Measurements from ENCODE around the gene ZNF136. TPM values are rescaled to one million over a fixed set of nuclear protein-coding genes. Genes with fewer than 3 reads are reported as not detected.

Gene ZNF136
- total RNA-seq, 1 experiment from 2014 or later: 6.7 TPM

- TF ChIP-seq ZSCAN18 (CRISPR knock-in tag; IDR thresholded peaks at IDR 0.05): no peak
- TF ChIP-seq TP53 (CRISPR knock-in tag; IDR thresholded peaks at IDR 0.05): no peak
Observed at GRCh38 chr19:12145348-12145747, 17.5 kb upstream of the ZNF136 start (continued).

DNA sequence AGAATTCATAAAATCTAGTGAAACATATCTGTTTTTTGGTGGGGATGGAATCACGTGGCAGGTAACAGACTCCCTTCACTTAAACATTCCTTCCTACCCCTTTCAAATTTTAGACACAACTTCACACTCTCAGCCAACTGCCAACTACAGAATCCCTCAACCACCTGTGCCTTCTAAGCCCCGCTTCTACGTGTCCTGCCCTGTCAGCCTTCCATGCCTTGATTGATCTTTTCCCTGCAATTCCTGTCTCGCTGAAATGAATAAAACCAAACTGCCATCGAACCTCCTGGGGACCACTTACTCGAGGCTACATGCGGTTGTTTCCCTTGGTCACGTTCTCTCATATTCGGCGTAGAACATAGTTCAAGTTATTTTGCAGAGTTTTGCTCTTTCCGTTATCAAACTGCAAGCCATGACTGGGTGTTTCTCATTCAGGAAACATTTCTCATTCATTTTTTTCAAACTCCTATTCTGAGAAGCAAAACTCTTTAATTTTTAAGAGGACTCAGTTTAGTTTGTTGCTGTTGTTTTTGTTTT, 7.5 kb upstream of the ZNF136 start:
- Mint-ChIP-seq H3K4me3 (peak overlapping the region; percentile 91), H3K9me3 (0 out of 2 replicates have a peak, but pooled peaks cover 2% of the 10 kb centered on the region), H3K27me3 (ENCODE audit: low read depth) (peaks cover 5% of the 10 kb centered on the region), H3K27ac (peak overlapping the region; percentile 90), H3K36me3 (peaks cover 21% of the 10 kb centered on the region), H3K4me1 (peaks cover 12% of the 10 kb centered on the region)
- no peak for TF ChIP-seq SMAD4 (CRISPR knock-in tag; IDR thresholded peaks at IDR 0.05)
- no peak for TF ChIP-seq ATF6 (CRISPR knock-in tag; IDR thresholded peaks at IDR 0.05)
- TF ChIP-seq, protein P1, sequence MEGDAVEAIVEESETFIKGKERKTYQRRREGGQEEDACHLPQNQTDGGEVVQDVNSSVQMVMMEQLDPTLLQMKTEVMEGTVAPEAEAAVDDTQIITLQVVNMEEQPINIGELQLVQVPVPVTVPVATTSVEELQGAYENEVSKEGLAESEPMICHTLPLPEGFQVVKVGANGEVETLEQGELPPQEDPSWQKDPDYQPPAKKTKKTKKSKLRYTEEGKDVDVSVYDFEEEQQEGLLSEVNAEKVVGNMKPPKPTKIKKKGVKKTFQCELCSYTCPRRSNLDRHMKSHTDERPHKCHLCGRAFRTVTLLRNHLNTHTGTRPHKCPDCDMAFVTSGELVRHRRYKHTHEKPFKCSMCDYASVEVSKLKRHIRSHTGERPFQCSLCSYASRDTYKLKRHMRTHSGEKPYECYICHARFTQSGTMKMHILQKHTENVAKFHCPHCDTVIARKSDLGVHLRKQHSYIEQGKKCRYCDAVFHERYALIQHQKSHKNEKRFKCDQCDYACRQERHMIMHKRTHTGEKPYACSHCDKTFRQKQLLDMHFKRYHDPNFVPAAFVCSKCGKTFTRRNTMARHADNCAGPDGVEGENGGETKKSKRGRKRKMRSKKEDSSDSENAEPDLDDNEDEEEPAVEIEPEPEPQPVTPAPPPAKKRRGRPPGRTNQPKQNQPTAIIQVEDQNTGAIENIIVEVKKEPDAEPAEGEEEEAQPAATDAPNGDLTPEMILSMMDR (IDR thresholded peaks at IDR 0.05): no peak
- no peak for TF ChIP-seq EMX1 (CRISPR knock-in tag; IDR thresholded peaks at IDR 0.05)
- no peak for TF ChIP-seq USF2 (CRISPR knock-in tag; IDR thresholded peaks at IDR 0.05)
- TF ChIP-seq SMAD3 (CRISPR knock-in tag; IDR thresholded peaks at IDR 0.05; ENCODE audit: borderline replicate concordance): no peak
- TF ChIP-seq NFYB (CRISPR knock-in tag; conservative IDR thresholded peaks at IDR 0.05; ENCODE audit: low read depth): no peak
- no peak for TF ChIP-seq ZNF232 (CRISPR knock-in tag; IDR thresholded peaks at IDR 0.05)
- no peak for TF ChIP-seq RORB (CRISPR knock-in tag; IDR thresholded peaks at IDR 0.05)
- TF ChIP-seq TP53 (CRISPR knock-in tag; IDR thresholded peaks at IDR 0.05): no peak
- ChIA-PET POLR2A (interaction anchor here (0.6 to 2.0 kb wide), 2 partner anchors 39 to 90 kb away, joined by 3 to 5 read pairs; no protein-coding TSS in a partner anchor), CTCF (interaction anchor here (1.3 to 1.9 kb wide), 4 partner anchors 15 to 170 kb away, joined by 4 to 18 read pairs (median 8); partner anchors contain the start of gene ZNF20)
- DNase-seq (ENCODE audit: low spot score): no peak
- ATAC-seq: no peak

- Mint-ChIP-seq H3K36me3 (peaks cover 15% of the 10 kb centered on the region), H3K27me3 (ENCODE audit: low read depth) (peaks cover 5% of the 10 kb centered on the region), H3K4me3 (peak within 1 kb of the TSS; percentile 91), H3K9me3 (no peaks in the 10 kb centered on the region), H3K4me1 (peaks cover 12% of the 10 kb centered on the region), H3K27ac (peak within 1 kb of the TSS; percentile 95)
- DNase-seq (ENCODE audit: low spot score) (peak; percentile 97), ATAC-seq (peak; percentile 97)
- POLR2A ChIA-PET: interaction anchor here (0.6 to 2.0 kb wide), 7 partner anchors 16 to 739 kb away, joined by 3 to 15 read pairs (median 3); partner anchors contain the start of genes ZNF20 and ZNF433
- CTCF ChIA-PET: interaction anchor here (0.6 to 1.9 kb wide), 8 partner anchors 14 to 359 kb away, joined by 3 to 18 read pairs (median 4); partner anchors contain the start of gene ZNF20
- TF ChIP-seq, protein P2, sequence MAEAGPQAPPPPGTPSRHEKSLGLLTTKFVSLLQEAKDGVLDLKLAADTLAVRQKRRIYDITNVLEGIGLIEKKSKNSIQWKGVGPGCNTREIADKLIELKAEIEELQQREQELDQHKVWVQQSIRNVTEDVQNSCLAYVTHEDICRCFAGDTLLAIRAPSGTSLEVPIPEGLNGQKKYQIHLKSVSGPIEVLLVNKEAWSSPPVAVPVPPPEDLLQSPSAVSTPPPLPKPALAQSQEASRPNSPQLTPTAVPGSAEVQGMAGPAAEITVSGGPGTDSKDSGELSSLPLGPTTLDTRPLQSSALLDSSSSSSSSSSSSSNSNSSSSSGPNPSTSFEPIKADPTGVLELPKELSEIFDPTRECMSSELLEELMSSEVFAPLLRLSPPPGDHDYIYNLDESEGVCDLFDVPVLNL (CRISPR knock-in tag; IDR thresholded peaks at IDR 0.05; ENCODE audit: borderline replicate concordance, low read depth): 0 out of 2 replicates have a peak, but pooled peaks have one; percentile 38
- no peak for TF ChIP-seq AFF4 (CRISPR knock-in tag; IDR thresholded peaks at IDR 0.05; ENCODE audit: borderline replicate concordance)
- peak; percentile 44; the same call in 1 of the 2 replicates for TF ChIP-seq MAX (CRISPR knock-in tag; IDR thresholded peaks at IDR 0.05)
- no peak for TF ChIP-seq ZNF317 (CRISPR knock-in tag; IDR thresholded peaks at IDR 0.05; ENCODE audit: borderline replicate concordance, low read depth)
- TF ChIP-seq KAT7 (CRISPR knock-in tag; IDR thresholded peaks at IDR 0.05; ENCODE audit: borderline replicate concordance): 0 out of 2 replicates have a peak, but pooled peaks have one; percentile 47
- no peak for TF ChIP-seq FOXP1 (CRISPR knock-in tag; IDR thresholded peaks at IDR 0.05; ENCODE audit: borderline replicate concordance)
Observed at GRCh38 chr19:12156223-12157058, 6.5 kb upstream of the ZNF136 start, which contains the start of gene ZNF625. Gene ZNF625 (minus strand): TSS chr19:12156734. CDS start chr19:12156558, 176 bp downstream.
